HCEC 1CT (cell line): ENCODE measurements around the gene PYCARD.
"Not testable (repeated sequence)": the region's sequence is repeated elsewhere in the genome, so short reads cannot be mapped to it uniquely, and the experiment has no call there.

ENCODE experiments used
- DNase-seq: peaks from one replicate; pipeline ENCODE4 v3.0.0-alpha.2; 2017

Gene PYCARD

GRCh38 chr16:31214708-31215286 is 12.2 kb upstream of the PYCARD start:
- no peak for DNase-seq

GRCh38 chr16:31213877-31214707 is 11.5 kb upstream of the PYCARD start, which contains the start of gene TRIM72:
TRIM72 (plus strand) TSS chr16:31214119; CDS start chr16:31214739, 620 bp downstream.
- no peak for DNase-seq

- no peak for DNase-seq
Observed at GRCh38 chr16:31213342-31213741, 10.8 kb upstream of the PYCARD start.

- no peak for DNase-seq
Observed at GRCh38 chr16:31206776-31207175, 4.2 kb upstream of the PYCARD start.

GRCh38 chr16:31204871-31205666 is 2.5 kb upstream of the PYCARD start:
- no peak for DNase-seq

GRCh38 chr16:31201582-31202413 is 762 bp downstream of the PYCARD start:
- DNase-seq, result no peak

- DNase-seq, result peak; percentile 49
Observed at GRCh38 chr16:31200821-31201568, 1.6 kb downstream of the PYCARD start.

GRCh38 chr16:31200111-31200510 is 2.4 kb downstream of the PYCARD start:
- not testable (repeated sequence) for DNase-seq

GRCh38 chr16:31199430-31200041 is 3.0 kb downstream of the PYCARD start:
- DNase-seq, result no peak

GRCh38 chr16:31198207-31198882 is 4.2 kb downstream of the PYCARD start:
- DNase-seq, result no peak

- no peak for DNase-seq
Observed at GRCh38 chr16:31196324-31197088, 6.1 kb downstream of the PYCARD start.

GRCh38 chr16:31195861-31196260 is 6.7 kb downstream of the PYCARD start:
- not testable (repeated sequence) for DNase-seq

GRCh38 chr16:31194898-31195297 is 7.7 kb downstream of the PYCARD start:
- DNase-seq, result no peak

GRCh38 chr16:31193874-31194273 is 8.7 kb downstream of the PYCARD start:
- no peak for DNase-seq

GRCh38 chr16:31192856-31193642 is 9.5 kb downstream of the PYCARD start:
- no peak for DNase-seq

- no peak for DNase-seq
Observed at GRCh38 chr16:31191697-31192428, 10.7 kb downstream of the PYCARD start.

GRCh38 chr16:31190818-31191444 is 11.6 kb downstream of the PYCARD start:
- no peak for DNase-seq

GRCh38 chr16:31190061-31190460 is 12.5 kb downstream of the PYCARD start:
- DNase-seq, result no peak
